IMR-90 (cell line): ENCODE results near the gene ZNF473. TPM values are rescaled to one million over a fixed set of nuclear protein-coding genes. Genes with fewer than 3 reads are reported as not detected.

Experiments
- ATAC-seq: fragments of 200-7000 bp; cut with Tn5 transposase; 2 replicates; pipeline ENCODE4 v1.9.1; 2020; ENCODE audit warnings: low read depth, mild to moderate bottlenecking, moderate library complexity
- BruUV-seq: library from RNA; stranded (reverse); fragments of 400-500 nt; replicated peaks from 2 replicates; lab custom pipeline; 2021; lab: Mats Ljungman, UMichigan
- CTCF ChIA-PET: fragments of 300-600 bp; formaldehyde crosslinking; extraction: SDS; loops from one replicate; lab custom pipeline; 2021; ENCODE audit warnings: antibody characterized with exemption; lab: Yijun Ruan, JAX
- POLR2A ChIA-PET: fragments of 300-600 bp; sonication (Branson Sonifier 250); formaldehyde crosslinking; loops from one replicate; lab custom pipeline; 2022; ENCODE audit warnings: antibody characterized with exemption; ENCODE audit not compliant: unreplicated experiment; lab: Charles Lee
- DNase-seq: peaks from one replicate; pipeline ENCODE4 v3.0.0; 2013
- H2AFZ ChIP-seq: replicated peaks from 2 replicates; pipeline ENCODE3; 2013; ENCODE audit warnings: low read length, mild to moderate bottlenecking; ENCODE audit not compliant: poor library complexity
- H2AK5ac ChIP-seq: 2 replicates; pipeline ENCODE4 v1.6.1; 2013; ENCODE audit warnings: low read depth, low read length, inconsistent platforms
- H2AK9ac ChIP-seq: replicated peaks from 2 replicates; pipeline ENCODE3; 2013; ENCODE audit warnings: mild to moderate bottlenecking, low read depth, low read length, moderate library complexity; ENCODE audit not compliant: poor library complexity
- H2BK120ac ChIP-seq: 2 replicates; pipeline ENCODE4 v1.6.1; 2013; ENCODE audit warnings: low read depth, low read length, inconsistent platforms
- H2BK15ac ChIP-seq: 3 replicates; pipeline ENCODE4 v1.6.1; 2013; ENCODE audit warnings: low read depth, low read length, inconsistent platforms
- H2BK20ac ChIP-seq: 2 replicates; pipeline ENCODE4 v1.6.1; 2013; ENCODE audit warnings: low read depth, mild to moderate bottlenecking, inconsistent platforms, low read length, moderate library complexity
- H2BK5ac ChIP-seq: 2 replicates; pipeline ENCODE4 v1.6.1; 2013; ENCODE audit warnings: mild to moderate bottlenecking, low read depth, low read length, inconsistent platforms; ENCODE audit not compliant: poor library complexity, severe bottlenecking
- H3K14ac ChIP-seq: replicated peaks from 2 replicates; pipeline ENCODE4 v1.6.1; 2013; ENCODE audit warnings: low read depth, low read length, inconsistent platforms
- H3K18ac ChIP-seq: 2 replicates; pipeline ENCODE4 v1.6.1; 2013; ENCODE audit warnings: low read depth, low read length, control low read depth
- H3K23ac ChIP-seq: 2 replicates; pipeline ENCODE4 v1.6.1; 2013; ENCODE audit warnings: low read depth, low read length, inconsistent platforms
- H3K27ac ChIP-seq: 2 replicates; pipeline ENCODE4 v1.5.1; 2013; ENCODE audit warnings: mild to moderate bottlenecking, control low read depth, low read length; ENCODE audit not compliant: insufficient read depth
- H3K27me3 ChIP-seq: 2 replicates; pipeline ENCODE4 v1.6.1; 2013; ENCODE audit warnings: low read length; ENCODE audit not compliant: control insufficient read depth, insufficient read depth
- H3K36me3 ChIP-seq: 2 replicates; pipeline ENCODE4 v1.6.1; 2013; ENCODE audit warnings: low read length, mixed read lengths; ENCODE audit not compliant: control insufficient read depth, insufficient read depth
- H3K4ac ChIP-seq: 2 replicates; pipeline ENCODE4 v1.6.1; 2013; ENCODE audit warnings: low read depth, low read length, inconsistent platforms
- H3K4me1 ChIP-seq: 2 replicates; pipeline ENCODE4 v1.6.1; 2013; ENCODE audit warnings: low read length, mixed read lengths; ENCODE audit not compliant: control insufficient read depth, insufficient read depth
- H3K4me2 ChIP-seq: 2 replicates; pipeline ENCODE4 v1.6.1; 2013; ENCODE audit warnings: low read depth, mild to moderate bottlenecking, control low read depth, low read length, moderate library complexity
- H3K4me3 ChIP-seq: 2 replicates; pipeline ENCODE4 v1.5.1; 2013; ENCODE audit warnings: low read depth, mild to moderate bottlenecking, control low read depth, low read length, moderate library complexity; ENCODE audit not compliant: insufficient read depth
- H3K56ac ChIP-seq: 2 replicates; pipeline ENCODE4 v1.6.1; 2013; ENCODE audit warnings: low read length, inconsistent platforms; ENCODE audit not compliant: insufficient read depth; ENCODE audit errors: extremely low read depth
- H3K79me1 ChIP-seq, 2 experiments: 2 replicates each; pipeline ENCODE4 v1.6.1; 2013; ENCODE audit warnings: low read length in 2 of 2, inconsistent platforms in 1 of 2, low read depth in 1 of 2
- H3K9ac ChIP-seq: 2 replicates; pipeline ENCODE4 v1.6.1; 2013; ENCODE audit warnings: low read depth, low read length, control low read depth
- H3K9me1 ChIP-seq: 2 replicates; pipeline ENCODE4 v1.6.1; 2013; ENCODE audit warnings: low read length, inconsistent platforms; ENCODE audit not compliant: insufficient read depth
- H3K9me3 ChIP-seq: 2 replicates; pipeline ENCODE4 v1.6.1; 2013; ENCODE audit warnings: low read length; ENCODE audit not compliant: control insufficient read depth, insufficient read depth
- H4K20me1 ChIP-seq: 2 replicates; pipeline ENCODE4 v1.6.1; 2013; ENCODE audit warnings: low read length, inconsistent platforms; ENCODE audit not compliant: insufficient read depth
- H4K5ac ChIP-seq: 2 replicates; pipeline ENCODE4 v1.6.1; 2013; ENCODE audit warnings: mild to moderate bottlenecking, low read depth, low read length, control low read depth
- H4K8ac ChIP-seq, 2 experiments: 2 replicates each; pipeline ENCODE4 v1.6.1; 2013; ENCODE audit warnings: low read depth in 2 of 2, low read length in 2 of 2, control low read depth in 1 of 2, inconsistent platforms in 1 of 2
- H4K91ac ChIP-seq: 2 replicates; pipeline ENCODE4 v1.6.1; 2013; ENCODE audit warnings: low read depth, low read length, inconsistent platforms; ENCODE audit not compliant: insufficient read depth
- BHLHE40 ChIP-seq: fragments of 150-350 bp; IDR thresholded peaks from 2 replicates; pipeline ENCODE4 v1.6.1; 2016; ENCODE audit warnings: mild to moderate bottlenecking, low read depth, low read length
- CTCF ChIP-seq: conservative IDR thresholded peaks from 2 replicates; pipeline ENCODE4 v1.5.1; 2012; ENCODE audit warnings: mild to moderate bottlenecking, low read depth, low read length, improper control_type of control experiment
- MAZ ChIP-seq: IDR thresholded peaks from 2 replicates; pipeline ENCODE4 v1.6.1; 2012; ENCODE audit warnings: low read depth, mild to moderate bottlenecking, low read length, improper control_type of control experiment, moderate library complexity, borderline replicate concordance
- WGBS, 2 experiments: methylation state at CpG; one replicate each; pipeline versions ENCODE4 v1.1.5 to v1.1.7; 2013; ENCODE audit warnings: missing lambda C conversion rate in 2 of 2; ENCODE audit not compliant: insufficient read length in 1 of 2; ENCODE audit errors: extremely low coverage in 2 of 2; 5-methylcytosine and 5-hydroxymethylcytosine counted together
- dilution Hi-C: fragments of 300-500 bp; cut with HindIII; formaldehyde crosslinking; loops from one replicate; pipeline ENCODE4 v1.14.3; 2018; ENCODE audit warnings: low sequenced_read_pairs; ENCODE audit not compliant: unreplicated experiment
- in situ Hi-C: fragments of 300-500 bp; cut with MboI; formaldehyde crosslinking; loops from 3 replicates; pipeline ENCODE4 v1.14.3; 2019; ENCODE audit warnings: low sequenced_read_pairs, inconsistent platforms, mixed read lengths
- intact Hi-C: fragments of 100-400 bp; cut with micrococcal nuclease; formaldehyde crosslinking; loops from 2 replicates; pipeline ENCODE4 v1.10.0; 2022
- polyA plus RNA-seq, 3 experiments: library from polyadenylated mRNA; depleted of rRNA; stranded (reverse); fragments of >200 nt; gene quantifications; 2 replicates each; pipeline ENCODE4 v1.2.3, GENCODE V29; 2012; ENCODE audit warnings: low replicate concordance in 1 of 3
- total RNA-seq: library from RNA; depleted of rRNA; stranded (reverse); fragments of >200 nt; gene quantifications from 2 replicates; pipeline ENCODE4 v1.2.3, GENCODE V29; 2012
- TF ChIP-seq, protein P1 (sequence below): fragments of 150-350 bp; IDR thresholded peaks from 2 replicates; pipeline ENCODE4 v1.6.1; 2016; ENCODE audit warnings: low read depth, mild to moderate bottlenecking, low read length, moderate library complexity, borderline replicate concordance
- TF ChIP-seq, protein P2 (sequence below): fragments of 150-350 bp; IDR thresholded peaks from 2 replicates; pipeline ENCODE4 v1.6.1; 2017; ENCODE audit warnings: mild to moderate bottlenecking, antibody characterized with exemption, low read length, low read depth

The ZNF473 gene
- total and polyA plus RNA-seq, 2 of the 4 experiments (the other 2 are of a cell fraction), result 4.5 to 13.3 TPM

GRCh38 chr19:50030225-50030624, 4.4 kb downstream of the ZNF473 start:
- peaks cover 32% of the 10 kb centered on the region for H3K36me3 ChIP-seq
- H3K14ac ChIP-seq, result no peak overlapping the region
- H3K27ac ChIP-seq, result no peak overlapping the region
- no peak overlapping the region for H3K56ac ChIP-seq
- DNase-seq (no peak), ATAC-seq (no peak)
- WGBS, 2 experiments, result 93% methylated on average over 4 of the region's 6 CpGs; no CpG with 5 or more reads in 1 of the 2 experiments
- H4K91ac ChIP-seq, result no peak overlapping the region
- intact Hi-C loops, result no loop called here
- no peak overlapping the region for H3K23ac ChIP-seq
- no peak overlapping the region for H4K8ac ChIP-seq
- peaks cover 22 to 46% of the 10 kb centered on the region in 2 experiments for H3K79me1 ChIP-seq
- in situ Hi-C loops, result no loop called here
- H2BK5ac ChIP-seq, result no peak overlapping the region
- H2BK120ac ChIP-seq, result no peak overlapping the region
- ChIA-PET CTCF (no interaction called here), POLR2A (no interaction called here)
- no peak overlapping the region for H2AK9ac ChIP-seq
- no peaks in the 10 kb centered on the region for H3K27me3 ChIP-seq
- no peak overlapping the region for H3K9ac ChIP-seq
- no peaks in the 10 kb centered on the region for H4K20me1 ChIP-seq
- no peak overlapping the region for H3K4ac ChIP-seq
- H3K9me3 ChIP-seq, result no peaks in the 10 kb centered on the region
- H2AFZ ChIP-seq, result no peak overlapping the region
- H2BK15ac ChIP-seq, result no peak overlapping the region
- dilution Hi-C loops, result no loop called here
- no peak overlapping the region for H4K5ac ChIP-seq
- H3K9me1 ChIP-seq, result no peaks in the 10 kb centered on the region; the same call in 1 of the 2 replicates
- H3K4me1 ChIP-seq, result no peaks in the 10 kb centered on the region
- TF ChIP-seq BHLHE40 (no peak), MAZ (no peak), CTCF (no peak)
- TF ChIP-seq, protein P1, sequence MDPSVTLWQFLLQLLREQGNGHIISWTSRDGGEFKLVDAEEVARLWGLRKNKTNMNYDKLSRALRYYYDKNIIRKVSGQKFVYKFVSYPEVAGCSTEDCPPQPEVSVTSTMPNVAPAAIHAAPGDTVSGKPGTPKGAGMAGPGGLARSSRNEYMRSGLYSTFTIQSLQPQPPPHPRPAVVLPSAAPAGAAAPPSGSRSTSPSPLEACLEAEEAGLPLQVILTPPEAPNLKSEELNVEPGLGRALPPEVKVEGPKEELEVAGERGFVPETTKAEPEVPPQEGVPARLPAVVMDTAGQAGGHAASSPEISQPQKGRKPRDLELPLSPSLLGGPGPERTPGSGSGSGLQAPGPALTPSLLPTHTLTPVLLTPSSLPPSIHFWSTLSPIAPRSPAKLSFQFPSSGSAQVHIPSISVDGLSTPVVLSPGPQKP, result no peak
- TF ChIP-seq, protein P2, sequence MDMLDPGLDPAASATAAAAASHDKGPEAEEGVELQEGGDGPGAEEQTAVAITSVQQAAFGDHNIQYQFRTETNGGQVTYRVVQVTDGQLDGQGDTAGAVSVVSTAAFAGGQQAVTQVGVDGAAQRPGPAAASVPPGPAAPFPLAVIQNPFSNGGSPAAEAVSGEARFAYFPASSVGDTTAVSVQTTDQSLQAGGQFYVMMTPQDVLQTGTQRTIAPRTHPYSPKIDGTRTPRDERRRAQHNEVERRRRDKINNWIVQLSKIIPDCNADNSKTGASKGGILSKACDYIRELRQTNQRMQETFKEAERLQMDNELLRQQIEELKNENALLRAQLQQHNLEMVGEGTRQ, result no peak
- no peak overlapping the region for H2BK20ac ChIP-seq
- H3K4me3 ChIP-seq, result no peak overlapping the region
- BruUV-seq, result no TSS peak
- H3K4me2 ChIP-seq, result no peak overlapping the region
- H3K18ac ChIP-seq, result no peak overlapping the region
- H2AK5ac ChIP-seq, result no peak overlapping the region
